Measurements from ENCODE around the gene TRAF2. TPM values are rescaled to one million over a fixed set of nuclear protein-coding genes. Genes with fewer than 3 reads are reported as not detected.

TRAF2 gene
- total RNA-seq, 1 experiment from 2014 or later, result 11.5 TPM

- ATAC-seq (peak; percentile 50), DNase-seq (peak; percentile 31)
- peak overlapping the region; percentile 83 for H3K9ac ChIP-seq (ENCODE audit: low read length)
- no peaks in the 10 kb centered on the region for H3K9me3 ChIP-seq (ENCODE audit: low read length)
- H3K36me3 ChIP-seq (ENCODE audit: low read depth, low read length), result no peaks in the 10 kb centered on the region; the same call in 1 of the 2 replicates
- H2AFZ ChIP-seq (ENCODE audit: low read length), result no peak overlapping the region
- H3F3A ChIP-seq (ENCODE audit: low read length, unreplicated experiment), result no peaks in the 10 kb centered on the region
- H3K4me3 ChIP-seq (ENCODE audit: low read length), result peak overlapping the region; percentile 71
- BruUV-seq (replicated peaks), result no TSS peak
- H3K27ac ChIP-seq (ENCODE audit: low read length), result no peak overlapping the region
- H3K4me2 ChIP-seq (ENCODE audit: low read length), result peak overlapping the region; percentile 98
- peaks cover 26% of the 10 kb centered on the region for H3K79me2 ChIP-seq (ENCODE audit: low read length)
- no peaks in the 10 kb centered on the region for H3K27me3 ChIP-seq (ENCODE audit: low read length)
- no peaks in the 10 kb centered on the region for H3K9me2 ChIP-seq (replicated peaks; ENCODE audit: low read length)
- intact Hi-C loops (cut with micrococcal nuclease), result loop anchor here (2.0 kb wide), 1 partner anchor 57 kb away; the partner anchor contains the start of gene TRAF2
- ChIA-PET POLR2A (ENCODE audit: unreplicated experiment) (interaction anchor here (0.5 to 0.6 kb wide), 2 partner anchors 48 to 219 kb away, joined by 5 to 6 read pairs; partner anchors contain the start of gene PAXX), CTCF (interaction anchor here (1.1 kb wide), 1 partner anchor 52 kb away, joined by 3 read pairs; the partner anchor contains the start of gene CLIC3)
- no peaks in the 10 kb centered on the region for H4K20me1 ChIP-seq (ENCODE audit: low read length)
- TF ChIP-seq EZH2phosphoT487 (IDR thresholded peaks at IDR 0.05; ENCODE audit: borderline replicate concordance, low read length) (no peak), EZH2 (IDR thresholded peaks at IDR 0.05; ENCODE audit: low read length, unreplicated experiment) (no peak)
- TF ChIP-seq, protein P1, sequence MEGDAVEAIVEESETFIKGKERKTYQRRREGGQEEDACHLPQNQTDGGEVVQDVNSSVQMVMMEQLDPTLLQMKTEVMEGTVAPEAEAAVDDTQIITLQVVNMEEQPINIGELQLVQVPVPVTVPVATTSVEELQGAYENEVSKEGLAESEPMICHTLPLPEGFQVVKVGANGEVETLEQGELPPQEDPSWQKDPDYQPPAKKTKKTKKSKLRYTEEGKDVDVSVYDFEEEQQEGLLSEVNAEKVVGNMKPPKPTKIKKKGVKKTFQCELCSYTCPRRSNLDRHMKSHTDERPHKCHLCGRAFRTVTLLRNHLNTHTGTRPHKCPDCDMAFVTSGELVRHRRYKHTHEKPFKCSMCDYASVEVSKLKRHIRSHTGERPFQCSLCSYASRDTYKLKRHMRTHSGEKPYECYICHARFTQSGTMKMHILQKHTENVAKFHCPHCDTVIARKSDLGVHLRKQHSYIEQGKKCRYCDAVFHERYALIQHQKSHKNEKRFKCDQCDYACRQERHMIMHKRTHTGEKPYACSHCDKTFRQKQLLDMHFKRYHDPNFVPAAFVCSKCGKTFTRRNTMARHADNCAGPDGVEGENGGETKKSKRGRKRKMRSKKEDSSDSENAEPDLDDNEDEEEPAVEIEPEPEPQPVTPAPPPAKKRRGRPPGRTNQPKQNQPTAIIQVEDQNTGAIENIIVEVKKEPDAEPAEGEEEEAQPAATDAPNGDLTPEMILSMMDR (conservative IDR thresholded peaks at IDR 0.05; ENCODE audit: low read depth, low read length), result no peak
- peaks cover 9% of the 10 kb centered on the region; the same call in 1 of the 2 replicates for H3K4me1 ChIP-seq (ENCODE audit: insufficient read depth, low read length)
Observed at GRCh38 chr9:136944212-136944518, 57.8 kb downstream of the TRAF2 start.

DNA sequence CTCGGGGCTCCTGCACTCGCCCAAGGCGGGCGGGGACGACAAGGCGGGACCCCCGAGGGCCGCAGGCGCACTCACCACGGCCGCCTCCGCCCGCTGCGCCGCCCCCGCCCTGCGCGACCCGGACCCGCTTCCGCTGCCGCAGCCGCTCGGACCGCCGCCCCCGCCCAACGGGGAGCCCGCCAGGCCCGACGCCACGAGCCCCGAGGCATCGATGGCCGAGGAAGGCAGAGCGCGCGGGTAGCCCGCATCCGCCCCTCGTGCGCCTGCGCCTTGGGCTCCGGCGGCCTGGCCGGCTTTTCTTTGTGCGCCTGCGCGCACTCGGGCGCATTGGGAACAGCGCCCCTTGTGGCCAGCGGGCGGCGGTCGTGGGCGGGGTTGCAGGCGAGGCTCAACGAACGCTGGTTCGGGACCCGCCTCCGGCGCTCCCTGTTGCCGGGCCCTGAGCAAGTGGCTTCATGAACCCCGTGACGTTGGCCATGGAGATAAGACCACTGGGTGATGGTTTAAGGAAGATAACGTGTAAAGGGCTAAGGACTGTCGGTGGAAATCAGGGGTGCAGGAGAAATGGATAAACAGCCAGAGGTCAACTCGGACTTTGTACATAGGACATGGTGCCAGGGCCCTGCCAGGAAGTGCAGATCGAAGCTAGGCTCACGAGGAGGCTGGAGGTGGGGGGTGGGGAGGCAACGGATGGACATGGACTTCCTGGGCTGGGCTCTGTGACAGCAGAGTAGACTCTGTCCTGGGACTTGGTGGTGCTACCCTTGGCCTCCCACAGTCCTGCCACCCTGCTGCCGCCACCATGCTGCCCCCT, 58.4 kb downstream of the TRAF2 start, which contains the start of the genes C8G and FBXW5:
Gene C8G, plus strand, starts transcription at position 725 of the 814 bp plus-strand sequence. Its CDS starts 78 bp downstream, at position 803.
Gene FBXW5, minus strand, starts transcription at position 220 of the 814 bp plus-strand sequence. CDS start 655 bp downstream, outside the sequence.
- peak; percentile 69 for ATAC-seq
- peaks cover 10% of the 10 kb centered on the region; the same call in 1 of the 2 replicates for H3K4me1 ChIP-seq (ENCODE audit: insufficient read depth, low read length)
- peak within 1 kb of the TSS; percentile 71 for H3K4me3 ChIP-seq (ENCODE audit: low read length)
- H3F3A ChIP-seq (ENCODE audit: low read length, unreplicated experiment), result no peaks in the 10 kb centered on the region
- no TSS peak for BruUV-seq (replicated peaks)
- H3K27me3 ChIP-seq (ENCODE audit: low read length), result no peaks in the 10 kb centered on the region
- peak within 1 kb of the TSS; percentile 83 for H3K9ac ChIP-seq (ENCODE audit: low read length)
- no peaks in the 10 kb centered on the region for H3K9me3 ChIP-seq (ENCODE audit: low read length)
- POLR2A ChIA-PET (ENCODE audit: unreplicated experiment), result interaction anchor here (0.6 kb wide), 1 partner anchor 219 kb away, joined by 5 read pairs; no protein-coding TSS in a partner anchor
- H3K36me3 ChIP-seq (ENCODE audit: low read depth, low read length), result no peaks in the 10 kb centered on the region; the same call in 1 of the 2 replicates
- DNase-seq, result peak; percentile 91
- no peak for TF ChIP-seq EZH2 (IDR thresholded peaks at IDR 0.05; ENCODE audit: low read length, unreplicated experiment)
- TF ChIP-seq, protein P1 (conservative IDR thresholded peaks at IDR 0.05; ENCODE audit: low read depth, low read length), result peak; percentile 77
- H2AFZ ChIP-seq (ENCODE audit: low read length), result no peak within 1 kb of the TSS
- H3K4me2 ChIP-seq (ENCODE audit: low read length), result peak within 1 kb of the TSS; percentile 98
- H3K79me2 ChIP-seq (ENCODE audit: low read length), result peaks cover 26% of the 10 kb centered on the region
- intact Hi-C loops (cut with micrococcal nuclease), result loop anchor here (2.0 kb wide), 1 partner anchor 58 kb away; the partner anchor contains the start of gene TRAF2
- H4K20me1 ChIP-seq (ENCODE audit: low read length), result no peaks in the 10 kb centered on the region
- CTCF ChIA-PET, result interaction anchor here (1.1 kb wide), 1 partner anchor 52 kb away, joined by 3 read pairs; the partner anchor contains the start of gene CLIC3
- no peaks in the 10 kb centered on the region for H3K9me2 ChIP-seq (replicated peaks; ENCODE audit: low read length)
- H3K27ac ChIP-seq (ENCODE audit: low read length), result no peak within 1 kb of the TSS

Data from PC-3 (cell line).